MV-4-11 (cell line): ENCODE measurements around the gene NUCB1.
A peak's percentile ranks its signal among the peaks of the same experiment; 100 is the strongest.

Experiments
- DNase-seq: peaks from one replicate; lab custom pipeline; 2025; lab: John Stamatoyannopoulos, UW

The NUCB1 gene

DNA sequence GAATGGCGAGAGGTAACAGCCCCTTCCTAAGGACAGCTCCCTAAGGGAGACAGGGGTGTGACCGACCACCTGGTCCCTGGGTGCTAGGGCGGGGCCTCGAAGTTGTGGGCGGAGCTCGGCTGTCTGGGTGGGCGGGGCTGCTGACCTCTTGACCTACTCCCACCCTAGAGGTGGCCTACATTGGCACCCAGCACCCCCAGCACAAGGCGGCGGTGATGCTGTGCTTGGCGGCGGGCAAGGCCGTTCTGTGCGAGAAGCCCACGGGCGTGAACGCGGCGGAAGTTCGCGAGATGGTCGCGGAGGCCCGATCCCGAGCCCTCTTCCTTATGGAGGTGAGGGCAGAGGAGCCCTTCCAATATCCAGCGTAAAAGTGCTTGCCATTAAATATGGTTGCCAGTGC lies 35.8 kb downstream of the NUCB1 start:
- DNase-seq: no peak

DNA sequence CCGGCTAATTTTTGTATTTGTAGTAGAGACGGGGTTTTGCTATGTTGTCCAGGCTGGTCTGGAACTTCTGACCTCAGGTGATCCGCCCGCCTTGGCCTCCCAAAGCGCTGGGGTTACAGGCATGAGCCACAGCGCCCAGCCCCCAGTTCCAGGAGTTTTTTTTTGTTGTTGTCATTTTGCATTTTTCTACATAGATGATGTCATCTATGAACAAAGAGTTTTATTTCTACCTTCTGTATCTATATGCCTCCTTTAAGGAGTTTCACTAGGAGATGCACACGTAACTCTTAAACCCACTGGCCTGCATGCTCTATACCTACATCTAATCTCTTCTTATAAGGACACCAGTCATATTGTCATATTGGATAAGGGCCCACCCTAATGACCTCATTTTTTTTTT lies 38.1 kb downstream of the NUCB1 start:
- DNase-seq: no peak

DNA sequence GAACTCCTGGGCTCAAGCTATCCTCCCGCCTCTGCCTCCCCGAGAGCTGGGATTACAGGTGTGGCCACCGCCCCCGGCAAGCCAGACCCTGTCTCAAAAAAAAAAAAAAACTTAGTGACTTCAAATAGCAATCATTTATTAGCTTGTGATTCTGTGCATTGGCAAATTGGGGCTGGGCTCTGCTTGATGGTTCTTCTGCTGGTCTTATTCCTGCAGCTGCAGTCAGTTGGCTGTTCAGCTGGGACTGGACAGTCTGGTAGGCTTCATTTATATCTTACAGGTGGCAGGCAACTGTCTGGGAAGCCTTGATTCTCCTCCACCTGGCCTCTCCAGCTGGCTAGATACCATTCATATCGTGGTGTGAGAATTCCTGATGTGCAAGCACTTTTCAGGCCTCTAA lies 40.8 kb downstream of the NUCB1 start:
- DNase-seq: no peak

DNA sequence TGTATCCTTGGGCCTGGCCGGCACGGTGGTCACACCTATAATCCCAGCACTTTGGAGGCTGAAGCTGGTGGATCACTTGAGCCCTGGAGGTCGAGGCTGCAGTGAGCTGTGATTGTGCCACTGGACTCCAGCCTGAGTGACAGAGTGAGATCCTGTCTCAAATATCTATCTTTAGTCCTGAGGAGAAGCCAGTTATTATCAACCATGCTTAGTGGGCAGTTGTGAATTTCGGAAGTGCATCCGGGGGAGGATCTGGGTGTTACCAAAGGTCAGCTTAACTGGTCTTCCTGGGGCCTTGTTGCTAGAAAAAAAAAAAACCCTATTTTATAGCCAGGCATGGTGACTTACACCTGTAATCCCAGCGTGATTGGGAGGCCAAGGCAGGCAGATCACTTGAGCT lies 43.0 kb downstream of the NUCB1 start:
- DNase-seq: no peak

DNA sequence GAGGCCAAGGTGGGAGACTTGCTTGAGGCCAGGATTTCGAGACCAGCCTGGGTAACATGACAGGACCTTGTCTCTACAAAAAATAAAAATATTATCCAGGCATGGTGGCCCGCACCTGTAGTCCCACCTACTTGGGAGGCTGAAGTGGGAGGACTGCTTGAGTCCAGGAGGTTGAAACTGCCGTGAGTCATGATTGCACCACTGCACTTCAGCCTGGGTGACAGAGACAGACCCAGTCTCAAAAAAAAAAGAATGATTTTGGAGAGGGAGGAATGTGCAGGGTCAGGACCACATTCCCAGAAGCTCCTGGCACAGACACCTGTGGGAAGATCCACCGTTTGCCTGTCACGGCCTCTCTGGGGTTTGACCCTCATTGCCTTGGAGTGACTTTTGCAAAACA lies 45.3 kb downstream of the NUCB1 start:
- DNase-seq: no peak

DNA sequence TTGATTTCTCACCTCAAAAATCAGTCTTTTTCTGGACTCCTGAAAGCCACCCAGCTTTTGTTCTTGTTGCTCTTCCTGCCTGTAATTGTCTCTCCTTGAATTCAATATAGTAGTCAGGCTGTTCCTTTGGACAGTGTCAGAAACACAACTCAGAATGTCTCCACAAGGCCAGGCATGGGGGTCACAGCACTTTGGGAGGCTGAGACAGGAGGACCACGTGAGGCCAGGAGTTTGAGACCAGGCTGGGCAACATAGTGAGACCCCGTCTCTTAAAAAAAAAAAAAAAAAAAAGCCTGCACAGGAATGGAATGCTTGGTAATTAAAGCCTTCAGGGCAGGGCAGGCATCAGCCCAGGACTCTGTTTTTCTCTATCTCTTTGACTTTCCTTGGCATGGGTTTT lies 45.7 kb downstream of the NUCB1 start:
- no peak for DNase-seq

DNA sequence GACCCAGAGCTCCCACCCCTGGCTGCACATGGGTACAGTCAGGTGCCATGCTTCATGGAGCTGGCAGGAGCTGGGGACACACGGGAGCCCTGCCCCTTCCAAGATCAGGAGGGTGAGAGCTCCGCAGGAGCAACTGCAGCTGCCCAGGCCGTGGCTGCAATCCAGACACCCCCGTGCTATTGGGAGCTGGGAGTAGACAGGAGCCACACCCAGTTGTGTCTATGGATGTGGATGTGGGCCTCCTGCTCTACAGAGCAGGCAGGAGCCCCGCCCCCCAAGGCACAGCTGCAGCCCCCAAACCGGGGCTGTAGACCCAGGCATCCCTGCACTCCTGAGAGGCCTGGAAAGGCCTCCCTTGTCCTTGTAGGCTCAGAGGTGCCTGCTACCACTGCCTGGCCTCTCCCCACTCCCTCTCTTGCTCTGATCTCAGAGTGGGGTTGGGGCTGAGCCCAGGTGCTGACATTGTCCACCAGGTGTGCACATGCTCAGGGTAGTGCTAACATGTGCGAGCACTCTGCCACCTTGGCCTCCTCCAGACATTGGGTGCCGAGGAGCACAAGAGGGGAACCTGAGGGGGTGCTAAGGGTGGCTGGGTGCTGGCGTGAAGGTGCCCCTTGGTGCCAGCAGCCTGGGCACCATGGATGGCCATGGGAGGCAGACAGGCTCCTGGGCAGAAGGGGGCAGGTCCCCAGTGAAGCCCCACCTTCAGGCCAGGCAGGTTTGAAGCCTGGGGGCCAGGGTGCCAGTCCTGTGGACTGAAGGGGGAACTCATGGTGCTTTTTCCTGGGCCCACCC lies 46.5 kb downstream of the NUCB1 start:
- DNase-seq: no peak

DNA sequence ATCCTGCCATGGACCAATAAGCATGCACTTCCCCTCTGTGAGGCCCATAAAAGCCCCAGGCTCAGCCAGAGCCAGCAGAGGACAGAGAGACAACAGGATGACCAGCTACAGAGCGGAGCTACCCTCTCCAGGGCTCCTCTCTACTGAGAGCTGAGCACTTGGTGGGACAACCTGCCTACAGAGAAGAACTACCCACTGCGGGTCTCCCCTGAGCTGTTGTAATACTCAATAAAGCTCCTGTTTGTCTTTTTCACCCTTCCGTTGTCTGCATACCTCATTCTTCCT lies 47.1 kb downstream of the NUCB1 start:
- DNase-seq: no peak

DNA sequence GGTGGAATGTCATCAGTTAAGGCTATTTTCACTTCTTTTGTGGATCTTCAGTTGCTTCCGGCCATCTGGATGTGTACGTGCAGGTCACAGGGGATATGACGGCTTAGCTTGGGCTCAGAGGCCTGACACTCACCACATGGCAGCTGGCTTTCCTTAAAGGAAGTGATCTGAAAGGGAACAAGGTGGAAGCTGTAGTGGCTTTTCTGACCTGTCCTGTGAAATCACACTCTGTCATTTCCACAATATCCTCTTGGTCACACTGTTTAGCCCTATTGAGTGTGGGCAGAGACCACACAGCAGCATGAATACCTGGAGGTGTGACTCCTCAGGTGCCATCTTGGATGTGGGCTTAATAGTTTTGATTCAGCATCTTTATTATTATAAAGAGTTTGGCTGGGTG lies 50.0 kb downstream of the NUCB1 start:
- DNase-seq: peak; percentile 85

DNA sequence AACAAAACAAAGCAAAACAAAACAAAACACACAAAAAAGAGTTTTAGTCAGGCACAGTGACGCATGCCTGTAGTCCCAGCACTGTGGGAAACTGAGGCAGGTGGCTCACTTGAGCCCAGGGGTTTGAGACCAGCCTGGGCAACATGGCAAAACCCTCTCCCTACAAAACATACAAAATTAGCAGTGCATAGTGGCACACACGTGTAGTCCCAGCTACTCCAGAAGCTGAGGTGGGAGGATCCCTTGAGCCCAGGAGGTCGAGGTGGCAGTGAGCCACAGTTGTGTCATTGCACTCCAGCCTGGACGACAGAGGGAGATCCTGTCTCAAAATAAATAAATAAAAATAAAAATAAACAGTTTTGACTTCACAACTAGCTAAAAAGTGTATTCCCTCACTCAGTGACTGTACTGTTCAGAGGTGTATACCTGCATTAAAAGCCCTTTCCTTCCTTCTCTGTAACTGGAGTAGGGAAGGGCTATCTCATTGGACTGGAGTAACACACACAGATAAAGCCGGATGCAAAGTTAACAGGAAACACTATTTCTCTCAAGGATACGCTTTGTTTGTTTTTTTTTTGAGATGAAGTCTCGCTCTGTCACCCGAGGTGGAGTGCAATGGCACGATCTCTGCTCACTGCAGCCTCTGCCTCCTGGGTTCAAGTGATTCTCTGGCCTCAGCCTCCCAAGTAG lies 50.9 kb downstream of the NUCB1 start:
- DNase-seq: no peak

DNA sequence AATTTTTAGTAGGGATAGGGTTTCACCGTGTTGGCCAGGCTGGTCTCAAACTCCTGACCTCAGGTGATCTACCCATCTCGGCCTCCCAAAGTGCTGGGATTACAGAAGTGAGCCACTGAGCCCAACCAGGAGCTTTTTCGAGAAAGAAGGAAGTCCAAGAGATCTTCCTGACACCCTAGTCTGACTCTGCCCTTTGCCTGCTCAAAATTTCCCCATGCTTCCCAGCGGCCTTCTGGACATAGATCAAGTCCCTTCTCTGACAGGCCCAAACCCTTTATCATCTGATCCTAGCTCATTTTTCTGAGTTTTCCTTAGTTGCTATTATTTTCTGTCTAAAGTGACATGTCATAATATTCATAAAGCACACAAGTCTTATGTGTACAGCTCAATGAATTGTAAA lies 53.0 kb downstream of the NUCB1 start:
- no peak for DNase-seq

DNA sequence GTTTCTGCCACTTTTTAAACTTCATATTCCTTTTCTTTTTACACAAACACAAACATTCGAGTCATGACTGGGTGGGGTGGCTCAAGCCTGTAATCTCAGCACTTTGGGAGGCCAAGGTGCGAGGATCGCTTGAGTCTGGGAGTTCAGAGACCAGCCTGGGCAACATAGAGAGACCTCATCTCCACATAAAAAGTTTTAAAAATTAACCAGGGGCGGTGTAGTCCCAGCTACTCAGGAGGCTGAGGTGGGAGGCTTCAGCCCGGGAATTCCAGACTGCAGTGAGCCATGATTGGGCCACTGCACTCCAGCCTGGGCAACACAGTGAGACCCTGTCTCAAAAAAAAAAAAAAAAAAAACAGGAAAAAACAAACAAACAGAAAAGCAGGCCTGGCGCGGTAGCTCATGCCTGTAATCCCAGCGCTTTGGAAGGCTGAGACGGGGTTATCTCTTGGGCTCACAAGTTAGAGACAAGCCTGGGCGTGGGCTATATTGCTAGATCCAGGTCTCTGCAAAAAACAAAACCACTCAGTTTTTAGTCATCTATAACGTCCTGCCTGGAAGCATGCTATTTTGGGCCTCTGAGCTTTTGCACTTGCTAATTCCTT lies 54.0 kb downstream of the NUCB1 start:
- DNase-seq: no peak

DNA sequence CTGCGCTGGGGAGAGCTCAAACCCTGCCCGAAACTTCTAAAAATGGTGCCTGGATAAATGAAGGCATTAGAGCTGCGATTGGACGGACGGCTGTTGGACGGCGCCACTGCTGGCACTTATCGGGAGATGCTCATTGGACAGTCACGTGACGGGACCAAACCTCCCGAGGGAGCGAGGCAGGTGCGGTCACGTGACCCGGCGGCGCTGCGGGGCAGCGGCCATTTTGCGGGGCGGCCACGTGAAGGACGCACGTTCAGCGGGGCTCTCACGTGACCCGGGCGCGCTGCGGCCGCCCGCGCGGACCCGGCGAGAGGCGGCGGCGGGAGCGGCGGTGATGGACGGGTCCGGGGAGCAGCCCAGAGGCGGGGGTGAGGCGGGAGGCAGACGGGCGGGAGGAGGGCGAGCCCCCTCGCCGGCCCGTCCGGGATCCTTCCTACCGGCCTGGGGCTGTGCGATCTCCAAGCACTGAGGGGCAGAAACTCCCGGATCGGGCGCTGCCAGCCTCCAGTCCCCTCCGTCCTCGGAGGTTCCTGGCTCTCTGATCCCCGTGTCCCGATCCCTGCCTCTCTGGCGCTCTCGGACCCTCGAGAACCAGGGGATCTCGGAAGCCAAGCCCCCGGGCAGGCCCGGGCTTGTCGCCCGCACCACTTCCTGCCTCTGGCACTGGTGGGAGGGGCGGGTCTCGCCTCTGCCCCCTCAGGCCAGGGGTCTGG lies 54.6 kb downstream of the NUCB1 start, which contains the start of gene BAX:
Gene BAX (plus strand): TSS at position 281 of the 713 bp plus-strand sequence. CDS start 54 bp downstream, at position 335.
- DNase-seq: peak; percentile 97

DNA sequence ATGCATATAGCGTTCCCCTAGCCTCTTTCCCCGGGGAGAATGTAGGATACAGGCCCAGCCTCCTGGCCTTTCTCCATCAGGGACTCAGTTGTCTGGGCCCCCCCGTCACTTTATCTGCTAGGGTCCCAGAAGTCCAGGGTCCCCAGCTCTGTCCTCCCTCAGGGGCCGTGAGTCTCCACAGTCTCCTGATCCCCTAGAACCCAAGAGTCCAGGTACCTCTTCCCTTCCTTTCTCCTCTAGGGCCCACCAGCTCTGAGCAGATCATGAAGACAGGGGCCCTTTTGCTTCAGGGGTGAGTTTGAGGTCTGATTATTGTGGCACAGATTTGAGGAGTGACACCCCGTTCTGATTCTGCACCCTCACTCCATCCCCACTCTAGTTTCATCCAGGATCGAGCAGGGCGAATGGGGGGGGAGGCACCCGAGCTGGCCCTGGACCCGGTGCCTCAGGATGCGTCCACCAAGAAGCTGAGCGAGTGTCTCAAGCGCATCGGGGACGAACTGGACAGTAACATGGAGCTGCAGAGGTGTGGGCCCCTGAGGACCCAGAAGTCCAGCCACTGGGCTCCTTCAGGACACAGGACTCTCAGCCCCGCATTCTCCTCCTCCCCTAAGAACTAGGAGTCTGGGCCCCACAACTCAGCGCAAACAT lies 55.3 kb downstream of the NUCB1 start:
- DNase-seq: no peak

DNA sequence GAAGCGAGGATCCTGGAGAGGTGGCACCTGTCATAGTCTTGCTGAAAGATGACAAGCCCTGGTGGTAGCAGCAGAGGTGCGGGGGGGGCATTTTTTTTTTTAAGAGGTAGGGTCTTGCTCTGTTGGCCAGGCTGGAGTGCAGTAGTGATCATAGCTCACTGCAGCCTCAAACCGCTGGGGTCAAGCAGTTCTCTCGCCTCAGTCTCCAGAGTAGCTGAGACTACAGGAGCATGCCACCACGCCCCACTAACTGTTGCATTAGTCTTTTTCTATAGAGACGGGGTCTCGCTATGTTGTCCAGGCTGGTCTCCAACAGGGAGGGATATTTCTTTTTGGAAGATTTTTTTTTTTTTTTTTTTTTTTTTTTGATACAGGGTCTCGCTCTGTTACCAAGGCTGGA lies 57.9 kb downstream of the NUCB1 start:
- DNase-seq: no peak

DNA sequence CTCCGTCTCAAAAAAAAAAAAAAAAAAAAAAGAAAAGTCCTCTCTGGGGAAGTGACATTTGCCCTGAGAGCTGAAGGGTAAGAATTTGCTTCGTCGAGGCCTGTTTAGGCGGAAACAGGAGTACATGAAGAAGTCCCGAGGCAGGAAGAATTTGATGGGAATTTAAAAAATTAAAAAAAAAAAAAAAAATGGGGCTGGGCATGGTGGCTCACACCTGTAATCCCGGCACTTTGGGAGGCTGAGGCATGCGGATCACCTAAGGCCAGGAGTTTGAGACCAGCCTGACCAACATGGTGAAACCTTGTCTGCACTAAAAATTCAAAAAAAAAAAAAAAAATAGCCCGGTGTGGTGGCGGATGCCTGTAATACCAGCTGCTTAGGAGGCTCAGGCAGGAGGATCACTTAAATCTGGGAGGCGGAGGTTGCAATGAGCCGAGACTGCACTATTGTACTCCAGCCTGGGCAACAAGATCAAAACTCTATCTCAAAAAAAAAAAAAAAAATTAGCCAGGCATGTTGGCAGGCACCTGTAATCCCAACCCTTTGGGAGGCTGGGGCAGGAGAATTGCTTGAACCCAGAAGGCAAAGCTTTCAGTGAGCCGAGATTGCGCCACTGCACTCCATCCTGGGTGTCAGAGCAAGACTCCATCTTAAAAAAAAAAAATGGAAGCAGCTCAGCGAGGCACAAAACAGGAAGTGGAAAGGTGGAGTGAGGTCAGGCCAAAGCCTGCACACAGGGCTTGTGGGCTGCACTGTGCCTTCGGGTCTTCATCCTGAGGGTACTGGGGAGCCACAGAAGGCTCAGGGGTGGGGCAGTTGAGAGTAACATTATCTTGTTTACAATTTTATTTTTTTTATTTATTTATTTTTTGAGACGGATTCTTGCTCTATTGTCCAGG lies 59.5 kb downstream of the NUCB1 start:
- peak; percentile 83 for DNase-seq

DNA sequence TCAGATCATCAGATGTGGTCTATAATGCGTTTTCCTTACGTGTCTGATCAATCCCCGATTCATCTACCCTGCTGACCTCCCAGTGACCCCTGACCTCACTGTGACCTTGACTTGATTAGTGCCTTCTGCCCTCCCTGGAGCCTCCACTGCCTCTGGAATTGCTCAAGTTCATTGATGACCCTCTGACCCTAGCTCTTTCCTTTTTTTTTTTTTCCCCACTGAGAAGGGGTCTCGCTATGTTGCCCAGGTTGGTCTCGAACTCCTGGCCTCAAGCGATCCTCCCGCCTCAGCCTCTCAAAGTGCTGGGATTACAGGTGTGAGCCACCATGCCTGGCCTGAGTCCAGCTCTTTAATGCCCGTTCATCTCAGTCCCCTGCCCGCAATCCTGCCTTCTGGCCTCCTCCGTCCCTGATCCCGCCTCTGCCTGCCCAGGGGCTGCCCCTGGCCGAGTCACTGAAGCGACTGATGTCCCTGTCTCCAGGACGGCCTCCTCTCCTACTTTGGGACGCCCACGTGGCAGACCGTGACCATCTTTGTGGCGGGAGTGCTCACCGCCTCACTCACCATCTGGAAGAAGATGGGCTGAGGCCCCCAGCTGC lies 61.0 kb downstream of the NUCB1 start:
- peak; percentile 38 for DNase-seq

DNA sequence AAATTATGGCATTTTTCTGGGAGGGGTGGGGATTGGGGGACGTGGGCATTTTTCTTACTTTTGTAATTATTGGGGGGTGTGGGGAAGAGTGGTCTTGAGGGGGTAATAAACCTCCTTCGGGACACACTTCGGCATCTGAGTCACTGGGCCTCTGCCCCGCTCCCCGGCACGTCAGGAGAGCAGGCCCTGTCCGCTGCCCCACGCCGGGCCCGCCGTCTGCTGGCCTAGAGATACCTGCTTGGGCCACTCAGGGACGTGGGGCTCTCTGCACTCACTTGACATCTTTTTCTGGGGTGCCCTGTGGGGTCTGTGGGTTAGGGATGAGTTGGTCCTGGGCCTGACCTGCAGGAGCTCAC lies 61.5 kb downstream of the NUCB1 start:
- DNase-seq: no peak

DNA sequence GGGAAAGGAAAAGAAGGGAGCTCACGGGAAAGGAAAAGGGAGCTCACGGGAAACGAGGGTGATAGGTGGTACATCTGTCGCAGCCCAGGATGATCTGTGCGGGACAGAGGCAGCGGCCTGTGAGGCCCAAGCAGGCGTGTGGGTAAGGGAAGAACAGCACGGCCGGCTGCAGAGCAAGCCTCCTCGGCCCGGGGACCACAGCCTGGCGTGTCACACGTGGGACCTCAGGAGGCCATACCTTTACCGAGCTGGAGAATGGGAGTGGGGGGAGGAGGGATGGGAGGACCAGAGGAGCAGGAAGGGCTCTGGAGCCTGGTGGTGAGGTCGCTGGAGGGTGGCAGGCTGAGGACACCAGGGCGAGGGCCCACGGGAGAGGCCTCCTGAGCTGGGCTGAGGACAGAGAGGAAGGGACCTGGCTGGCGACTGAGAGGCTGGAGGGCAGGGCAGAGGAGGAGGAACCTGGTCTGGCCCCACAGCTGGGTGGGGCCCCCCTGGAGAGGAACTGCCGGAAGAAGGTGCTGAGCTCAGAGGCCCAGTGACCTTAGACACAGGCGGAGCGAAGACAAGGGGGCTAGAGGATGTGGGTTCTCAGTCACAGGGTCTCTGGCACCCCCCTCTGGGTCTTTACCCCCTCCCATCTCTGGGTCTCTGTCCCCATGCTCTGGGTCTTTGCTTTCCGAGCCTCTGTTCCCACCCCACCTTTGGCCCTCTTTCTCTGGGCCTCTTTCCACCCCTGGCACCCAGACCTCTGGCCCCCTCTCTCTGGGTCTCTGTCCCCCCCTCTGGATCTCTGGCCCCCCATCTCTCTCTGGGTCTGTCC lies 62.1 kb downstream of the NUCB1 start:
- DNase-seq: peak; percentile 87

DNA sequence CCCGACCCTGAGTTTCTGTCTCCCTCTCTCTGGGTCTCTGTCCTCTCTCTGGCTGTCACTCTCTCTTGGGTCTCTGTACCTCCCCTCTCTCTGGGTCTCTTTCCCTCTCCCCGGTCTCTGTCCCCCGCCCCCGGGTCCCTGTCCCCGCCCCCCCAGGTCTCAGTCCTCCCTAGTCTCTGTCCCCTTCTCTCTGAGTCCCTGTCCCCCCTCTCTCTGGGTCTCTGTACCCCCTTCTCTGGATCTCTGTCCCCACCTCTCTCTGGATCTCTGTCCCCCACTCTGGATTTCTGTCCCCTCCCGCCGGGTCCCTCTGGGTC lies 62.7 kb downstream of the NUCB1 start:
- DNase-seq: no peak
